ENCODE results near the gene ADAM8.
"Not testable (repeated sequence)": the region's sequence is repeated elsewhere in the genome, so short reads cannot be mapped to it uniquely, and the experiment has no call there.

Gene ADAM8

GRCh38 chr10:133229265-133230043, 47.2 kb downstream of the ADAM8 start:
- DNase-seq: no peak

- DNase-seq: no peak
Measured at GRCh38 chr10:133227256-133227655, 49.4 kb downstream of the ADAM8 start.

GRCh38 chr10:133226251-133226808, 50.3 kb downstream of the ADAM8 start:
- no peak for DNase-seq

GRCh38 chr10:133225707-133226191, 50.9 kb downstream of the ADAM8 start:
- DNase-seq: no peak

GRCh38 chr10:133224756-133225372, 51.8 kb downstream of the ADAM8 start:
- no peak for DNase-seq

GRCh38 chr10:133224076-133224475, 52.6 kb downstream of the ADAM8 start:
- DNase-seq: no peak

- not testable (repeated sequence) for DNase-seq
Measured at GRCh38 chr10:133221756-133222155, 54.9 kb downstream of the ADAM8 start.

GRCh38 chr10:133221331-133221730, 55.3 kb downstream of the ADAM8 start:
- DNase-seq: no peak

- DNase-seq: no peak
Measured at GRCh38 chr10:133219782-133220181, 56.9 kb downstream of the ADAM8 start.

- no peak for DNase-seq
Measured at GRCh38 chr10:133218891-133219290, 57.8 kb downstream of the ADAM8 start.

GRCh38 chr10:133217800-133218589, 58.7 kb downstream of the ADAM8 start:
- DNase-seq: no peak

- DNase-seq: no peak
Measured at GRCh38 chr10:133216776-133217175, 59.9 kb downstream of the ADAM8 start.

GRCh38 chr10:133215586-133215985, 61.1 kb downstream of the ADAM8 start:
- DNase-seq: no peak

GRCh38 chr10:133214468-133215410, 61.9 kb downstream of the ADAM8 start:
- DNase-seq: no peak

- DNase-seq: no peak
Measured at GRCh38 chr10:133213641-133214467, 62.8 kb downstream of the ADAM8 start.

GRCh38 chr10:133212853-133213494, 63.7 kb downstream of the ADAM8 start:
- no peak for DNase-seq
